ENCODE measurements around the gene CD300C.

The CD300C gene

DNA sequence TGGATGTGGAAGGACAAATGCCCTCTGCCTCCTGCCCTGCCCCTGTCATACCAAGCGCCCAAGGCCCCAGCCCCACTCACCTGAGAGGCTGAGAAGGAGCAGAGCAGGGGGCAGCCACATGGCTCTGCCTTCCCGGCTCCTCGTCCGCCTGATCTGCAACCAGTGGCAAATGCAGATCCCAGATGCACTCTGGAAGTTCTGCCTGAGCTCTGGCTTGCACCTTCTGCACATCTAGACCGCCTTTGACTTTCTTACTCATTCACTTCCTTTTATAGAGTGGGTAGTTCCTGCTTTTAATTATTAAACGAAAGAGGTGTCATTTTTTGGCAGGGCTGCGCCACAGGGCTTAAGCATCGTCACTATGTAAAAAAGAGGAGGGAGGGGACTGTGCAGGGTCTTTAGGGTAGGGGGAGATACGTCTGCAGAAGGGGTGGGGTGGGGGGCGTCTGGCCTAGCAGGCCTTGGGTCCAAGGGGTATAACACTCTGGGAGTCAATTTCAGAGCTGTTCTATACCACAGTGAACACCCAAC, 14.6 kb downstream of the CD300C start, which contains the start of gene CD300LB:
CD300LB (minus strand) TSS at position 245 of the 531 bp plus-strand sequence; CDS start at position 120, 125 bp downstream.
- H3K27ac Mint-ChIP-seq = peak within 1 kb of the TSS; percentile 89
- peak within 1 kb of the TSS; percentile 81 to 82 for H3K4me3 Mint-ChIP-seq
- ATAC-seq (replicated peaks) (peak; percentile 19 to 23), DNase-seq (no peak)
- H3K36me3 Mint-ChIP-seq = peaks cover 5 to 9% of the 10 kb centered on the region in 2 donors
- peaks cover 41 to 67% of the 10 kb centered on the region in 2 donors for H3K4me1 Mint-ChIP-seq
- H3K27me3 Mint-ChIP-seq = peaks cover 5 to 10% of the 10 kb centered on the region in 2 donors
- no peaks in the 10 kb centered on the region for H3K9me3 Mint-ChIP-seq

DNA sequence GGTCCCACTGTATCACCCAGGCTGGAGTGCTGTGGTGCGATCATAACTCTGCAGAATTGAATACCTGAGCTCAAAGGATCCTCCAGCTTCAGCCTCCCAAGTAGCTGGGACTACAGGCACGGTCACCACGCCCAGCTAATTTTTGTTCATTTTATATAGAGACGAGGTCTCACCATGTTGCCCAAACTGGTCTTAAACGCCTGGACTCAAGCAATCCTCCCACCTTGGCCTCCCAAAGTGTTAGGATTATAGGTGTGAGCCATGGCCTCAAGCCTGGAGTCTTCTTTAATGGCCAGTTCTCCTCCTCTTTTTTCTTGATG, 15.1 kb downstream of the CD300C start:
- H3K36me3 Mint-ChIP-seq = peaks cover 10% of the 10 kb centered on the region in 2 donors
- DNase-seq (no peak), ATAC-seq (replicated peaks) (no peak)
- H3K27ac Mint-ChIP-seq = no peak overlapping the region
- peak overlapping the region; percentile 30 to 81 for H3K4me3 Mint-ChIP-seq
- no peaks in the 10 kb centered on the region for H3K9me3 Mint-ChIP-seq
- peaks cover 41 to 69% of the 10 kb centered on the region in 2 donors for H3K4me1 Mint-ChIP-seq
- H3K27me3 Mint-ChIP-seq = peaks cover 5 to 10% of the 10 kb centered on the region in 2 donors

DNA sequence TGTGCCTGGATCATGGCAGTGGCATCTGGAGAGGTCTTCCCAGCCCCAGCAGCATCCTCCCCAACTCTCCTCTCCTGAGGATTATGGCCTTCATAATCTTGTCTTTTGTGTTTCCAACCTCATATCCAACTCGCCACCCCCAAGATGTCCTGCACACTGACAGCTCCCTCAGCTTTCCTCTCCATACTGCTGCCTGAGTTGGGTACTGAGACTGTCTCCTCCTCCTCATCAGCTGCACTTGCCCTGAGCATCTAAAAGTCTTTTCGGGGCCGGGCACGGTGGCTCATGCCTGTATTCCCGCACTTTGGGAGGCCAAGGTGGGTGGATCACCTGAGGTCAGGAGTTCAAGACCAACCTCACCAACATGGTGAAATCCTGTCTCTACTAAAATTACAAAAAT, 16.7 kb downstream of the CD300C start:
- Mint-ChIP-seq H3K4me1 (peaks cover 48 to 85% of the 10 kb centered on the region in 2 donors), H3K4me3 (peak overlapping the region; percentile 26 to 31), H3K9me3 (no peaks in the 10 kb centered on the region), H3K36me3 (peaks cover 18 to 19% of the 10 kb centered on the region in 2 donors), H3K27ac (peak overlapping the region; percentile 63), H3K27me3 (peaks cover 5 to 20% of the 10 kb centered on the region in 2 donors)
- DNase-seq = no peak
- no peak for ATAC-seq (replicated peaks)

DNA sequence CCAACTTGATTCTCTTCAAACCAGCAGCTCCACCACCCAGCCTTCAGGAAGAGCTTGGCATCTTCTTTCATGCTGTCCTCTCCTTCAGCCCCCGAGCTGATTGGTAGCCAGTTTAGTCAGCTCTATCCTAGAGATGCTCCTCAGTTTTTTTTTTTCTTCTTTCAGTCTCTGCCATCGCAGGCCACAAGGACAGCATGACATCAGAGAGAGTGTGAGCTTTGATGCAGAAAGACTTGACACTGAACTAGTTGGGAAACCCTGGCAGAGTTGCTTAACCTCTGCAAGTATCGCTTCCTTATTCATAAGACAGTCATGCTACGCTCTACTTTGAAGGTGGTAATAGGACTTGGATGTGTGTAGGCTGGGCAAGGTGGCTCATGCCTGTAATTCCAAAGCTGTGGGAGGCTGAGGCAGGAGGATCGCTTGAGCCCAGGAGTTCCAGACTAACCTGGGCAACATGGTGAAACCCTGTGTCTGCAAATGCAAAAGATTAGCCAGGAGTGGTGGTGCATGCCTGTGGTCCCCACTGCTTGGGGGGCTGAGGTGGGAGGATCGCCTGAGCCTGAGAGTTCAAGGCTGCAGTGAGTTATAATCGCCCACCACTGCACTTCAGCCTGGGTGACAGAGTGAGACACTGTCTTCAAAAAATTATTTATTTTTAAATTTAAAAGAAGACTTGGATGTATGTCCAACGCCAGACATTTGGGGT, 17.3 kb downstream of the CD300C start:
- Mint-ChIP-seq H3K9me3 (peaks cover 0 to 3% of the 10 kb centered on the region in 2 donors), H3K4me1 (peaks cover 51 to 91% of the 10 kb centered on the region in 2 donors), H3K27me3 (peaks cover 5 to 20% of the 10 kb centered on the region in 2 donors), H3K36me3 (peaks cover 21 to 23% of the 10 kb centered on the region in 2 donors), H3K27ac (peak overlapping the region; percentile 90), H3K4me3 (peak overlapping the region; percentile 29 to 59)
- DNase-seq (peak; percentile 75), ATAC-seq (replicated peaks) (peak; percentile 92)

DNA sequence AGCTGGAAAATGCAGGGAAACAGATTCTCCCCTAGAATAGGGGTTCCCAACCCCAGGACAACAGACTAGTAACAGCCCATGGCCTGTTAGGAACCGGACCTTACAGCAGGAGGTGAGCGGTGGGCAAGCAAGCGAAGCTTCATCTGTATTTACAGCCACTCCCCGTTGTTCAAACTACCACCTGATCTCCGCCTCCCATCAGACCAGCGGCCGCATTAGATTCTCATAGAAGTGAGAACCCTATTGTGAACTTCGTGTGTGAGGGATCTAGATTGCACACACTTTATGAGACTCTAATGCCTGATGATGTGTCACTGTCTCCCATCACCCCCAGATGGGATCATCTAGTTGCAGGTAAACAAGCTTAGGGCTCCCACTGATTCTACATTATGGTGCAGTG, 18.2 kb downstream of the CD300C start:
- ATAC-seq (replicated peaks) (no peak), DNase-seq (no peak)
- no peak overlapping the region for H3K4me3 Mint-ChIP-seq
- H3K27me3 Mint-ChIP-seq = peaks cover 0 to 26% of the 10 kb centered on the region in 2 donors
- peaks cover 29 to 31% of the 10 kb centered on the region in 2 donors for H3K36me3 Mint-ChIP-seq
- peaks cover 48 to 88% of the 10 kb centered on the region in 2 donors for H3K4me1 Mint-ChIP-seq
- H3K27ac Mint-ChIP-seq = no peak overlapping the region
- H3K9me3 Mint-ChIP-seq = peaks cover 5 to 10% of the 10 kb centered on the region in 2 donors

DNA sequence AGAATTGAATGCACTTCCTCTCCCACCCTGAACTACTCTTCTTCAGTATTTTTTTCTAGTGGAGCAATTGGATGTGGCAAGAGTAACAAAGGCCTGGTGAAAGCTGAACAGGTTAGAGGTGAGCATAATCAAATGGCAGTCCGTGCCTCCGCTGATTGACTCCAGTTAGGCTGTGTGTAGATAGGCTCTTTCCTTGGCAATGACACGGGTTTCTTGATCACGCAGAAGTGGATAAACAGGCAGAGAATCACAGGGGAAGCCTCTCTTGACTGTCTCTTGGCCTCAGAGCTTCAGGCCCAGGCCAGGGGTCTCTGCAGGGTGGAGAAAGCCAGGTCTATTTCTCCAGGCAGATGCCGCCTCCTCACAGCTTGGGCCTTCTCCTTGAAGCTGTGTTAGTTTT, 18.8 kb downstream of the CD300C start:
- Mint-ChIP-seq H3K9me3 (peaks cover 5 to 10% of the 10 kb centered on the region in 2 donors), H3K4me3 (no peak overlapping the region), H3K27ac (peak overlapping the region; percentile 33), H3K27me3 (peaks cover 0 to 26% of the 10 kb centered on the region in 2 donors), H3K4me1 (peaks cover 46 to 88% of the 10 kb centered on the region in 2 donors), H3K36me3 (peaks cover 36 to 37% of the 10 kb centered on the region in 2 donors)
- ATAC-seq (replicated peaks) (no peak), DNase-seq (no peak)

DNA sequence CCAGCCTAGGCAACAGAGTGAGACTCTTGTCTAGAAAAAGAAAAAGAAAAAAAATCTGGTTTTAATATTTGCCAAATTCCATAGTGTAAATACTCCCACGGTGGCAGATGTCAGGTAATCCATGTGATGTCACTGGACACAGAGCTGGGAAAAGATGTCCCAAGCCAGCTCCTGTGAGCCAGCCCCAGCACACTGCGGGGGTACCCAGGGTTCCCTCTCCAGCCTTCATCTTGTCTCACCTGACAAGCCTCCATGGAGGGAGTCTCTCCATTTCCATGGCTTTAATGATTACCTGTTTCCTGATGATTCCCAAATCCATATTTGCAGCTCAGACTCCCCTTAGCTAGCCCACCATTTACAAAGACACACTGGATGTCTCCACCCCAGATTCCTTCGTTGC, 19.2 kb downstream of the CD300C start:
- Mint-ChIP-seq H3K4me3 (no peak overlapping the region), H3K9me3 (peaks cover 5 to 10% of the 10 kb centered on the region in 2 donors), H3K4me1 (peaks cover 49 to 88% of the 10 kb centered on the region in 2 donors), H3K36me3 (peaks cover 38 to 41% of the 10 kb centered on the region in 2 donors), H3K27me3 (peaks cover 0 to 26% of the 10 kb centered on the region in 2 donors), H3K27ac (peak overlapping the region; percentile 33)
- ATAC-seq (replicated peaks) (no peak), DNase-seq (no peak)

DNA sequence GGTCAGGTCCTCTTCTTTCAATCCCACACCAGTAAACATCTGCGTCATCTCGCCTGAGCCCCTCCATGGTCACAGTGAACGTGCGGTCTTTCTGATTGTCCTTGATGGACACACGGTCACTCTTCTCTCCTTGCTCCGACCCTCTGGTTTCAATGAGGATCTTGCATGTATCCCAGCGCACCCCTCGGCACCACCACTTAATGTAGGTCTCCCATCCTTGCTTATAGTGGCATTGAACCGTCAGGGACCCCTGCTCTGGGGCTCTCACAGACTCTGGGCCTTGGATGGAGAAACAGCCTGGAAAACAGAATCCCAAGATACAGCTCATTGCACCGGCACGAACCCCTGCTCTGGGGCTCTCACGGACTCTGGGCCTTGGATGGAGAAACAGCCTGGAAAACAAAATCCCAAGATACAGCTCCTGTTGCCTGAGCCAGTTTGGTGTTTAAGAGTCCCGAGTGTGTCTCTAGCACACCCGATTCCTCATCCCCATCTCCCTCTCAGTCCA, 20.1 kb downstream of the CD300C start:
- peaks cover 6 to 12% of the 10 kb centered on the region in 2 donors for H3K9me3 Mint-ChIP-seq
- H3K36me3 Mint-ChIP-seq = peaks cover 42 to 47% of the 10 kb centered on the region in 2 donors
- H3K4me3 Mint-ChIP-seq = no peak overlapping the region
- H3K27ac Mint-ChIP-seq = peak overlapping the region; percentile 53
- no peak for DNase-seq
- peaks cover 47 to 88% of the 10 kb centered on the region in 2 donors for H3K4me1 Mint-ChIP-seq
- H3K27me3 Mint-ChIP-seq = peaks cover 0 to 22% of the 10 kb centered on the region in 2 donors
- ATAC-seq (replicated peaks) = no peak

DNA sequence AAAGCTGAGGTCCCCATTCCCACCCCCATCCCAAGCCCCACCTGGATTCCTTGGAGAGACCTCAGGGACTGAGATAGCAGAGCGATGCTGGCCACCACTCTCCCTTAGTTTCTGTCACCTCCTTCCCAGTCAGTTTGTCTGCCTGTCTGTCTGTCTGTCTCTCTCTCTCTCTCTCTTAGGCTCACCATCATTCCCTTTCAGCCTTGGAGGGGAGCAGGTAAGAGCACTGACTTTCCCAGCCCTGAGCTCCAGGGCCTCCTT, 20.5 kb downstream of the CD300C start:
- DNase-seq (no peak), ATAC-seq (replicated peaks) (no peak)
- Mint-ChIP-seq H3K4me1 (peaks cover 47 to 88% of the 10 kb centered on the region in 2 donors), H3K27me3 (peaks cover 0 to 20% of the 10 kb centered on the region in 2 donors), H3K4me3 (no peak overlapping the region), H3K9me3 (peaks cover 7 to 13% of the 10 kb centered on the region in 2 donors), H3K27ac (no peak overlapping the region), H3K36me3 (peaks cover 44 to 50% of the 10 kb centered on the region in 2 donors)

DNA sequence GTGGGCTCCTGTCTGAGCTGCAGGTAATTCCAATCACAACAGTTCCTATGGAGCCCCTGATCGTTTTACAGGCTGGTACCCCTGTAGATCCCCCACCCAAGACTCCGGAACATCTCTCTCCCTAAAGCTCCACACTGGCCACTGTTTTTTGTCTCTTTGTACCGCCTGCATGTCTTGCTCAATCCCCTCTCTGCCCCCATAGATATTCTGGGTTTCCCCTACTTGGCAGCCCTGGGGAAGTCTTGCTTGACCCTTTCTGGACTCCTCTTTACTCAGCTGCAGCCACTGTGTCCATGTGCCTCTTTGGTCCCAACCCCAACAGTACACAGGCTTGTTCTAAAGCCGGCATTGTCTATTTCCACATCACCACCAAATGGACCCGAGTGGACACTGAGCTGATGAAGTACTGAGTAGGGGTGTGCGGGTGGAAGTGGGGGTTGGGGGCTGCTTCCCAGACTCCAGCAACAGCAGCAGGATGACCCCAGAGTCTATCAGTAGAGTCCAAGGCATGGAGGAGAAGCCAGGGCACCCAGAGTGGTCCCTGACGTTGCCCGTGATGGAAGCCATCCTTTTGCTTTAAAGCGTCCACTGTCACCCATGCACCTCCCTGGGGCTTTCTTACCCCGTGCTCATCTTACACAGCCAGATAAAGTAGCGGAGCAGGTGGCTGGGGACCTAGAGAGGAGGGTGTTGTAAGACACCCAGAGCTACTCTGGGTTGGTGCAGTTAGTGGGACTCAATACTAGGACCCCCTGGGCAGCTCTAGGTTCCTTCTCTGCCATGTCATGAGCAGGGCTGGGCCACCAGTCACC, 21.1 kb downstream of the CD300C start:
- peaks cover 7 to 13% of the 10 kb centered on the region in 2 donors for H3K9me3 Mint-ChIP-seq
- H3K36me3 Mint-ChIP-seq = peaks cover 44 to 50% of the 10 kb centered on the region in 2 donors
- peaks cover 0 to 17% of the 10 kb centered on the region in 2 donors for H3K27me3 Mint-ChIP-seq
- DNase-seq = no peak
- ATAC-seq (replicated peaks) = no peak
- H3K4me1 Mint-ChIP-seq = peaks cover 45 to 88% of the 10 kb centered on the region in 2 donors
- peak overlapping the region in 1 of 2 donors; percentile 12 for H3K4me3 Mint-ChIP-seq
- H3K27ac Mint-ChIP-seq = no peak overlapping the region

DNA sequence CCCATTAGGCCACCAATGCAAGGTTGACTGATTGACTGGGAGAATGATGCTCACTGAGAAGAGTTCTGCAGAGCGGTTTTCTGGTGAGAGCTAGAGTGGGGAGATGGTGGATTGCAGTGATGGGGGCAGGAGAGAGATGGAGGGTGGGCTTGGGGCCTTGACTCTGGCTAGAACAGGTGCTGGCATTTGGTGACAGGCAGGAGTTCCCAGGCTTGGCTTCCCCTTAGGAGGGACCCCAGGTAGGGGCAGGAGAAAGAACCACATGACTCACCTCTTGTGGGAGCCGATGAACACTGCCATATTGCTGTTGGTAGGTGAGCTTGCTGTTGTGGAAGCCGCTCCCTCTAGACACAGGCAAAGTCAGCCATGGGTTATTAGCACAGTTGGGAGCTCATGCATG, 22.6 kb downstream of the CD300C start:
- H3K4me3 Mint-ChIP-seq = no peak overlapping the region
- H3K27ac Mint-ChIP-seq = no peak overlapping the region
- no peak for ATAC-seq (replicated peaks)
- H3K27me3 Mint-ChIP-seq = peaks cover 0 to 17% of the 10 kb centered on the region in 2 donors
- peaks cover 46 to 58% of the 10 kb centered on the region in 2 donors for H3K36me3 Mint-ChIP-seq
- DNase-seq = no peak
- peaks cover 36 to 82% of the 10 kb centered on the region in 2 donors for H3K4me1 Mint-ChIP-seq
- H3K9me3 Mint-ChIP-seq = peaks cover 12 to 13% of the 10 kb centered on the region in 2 donors

DNA sequence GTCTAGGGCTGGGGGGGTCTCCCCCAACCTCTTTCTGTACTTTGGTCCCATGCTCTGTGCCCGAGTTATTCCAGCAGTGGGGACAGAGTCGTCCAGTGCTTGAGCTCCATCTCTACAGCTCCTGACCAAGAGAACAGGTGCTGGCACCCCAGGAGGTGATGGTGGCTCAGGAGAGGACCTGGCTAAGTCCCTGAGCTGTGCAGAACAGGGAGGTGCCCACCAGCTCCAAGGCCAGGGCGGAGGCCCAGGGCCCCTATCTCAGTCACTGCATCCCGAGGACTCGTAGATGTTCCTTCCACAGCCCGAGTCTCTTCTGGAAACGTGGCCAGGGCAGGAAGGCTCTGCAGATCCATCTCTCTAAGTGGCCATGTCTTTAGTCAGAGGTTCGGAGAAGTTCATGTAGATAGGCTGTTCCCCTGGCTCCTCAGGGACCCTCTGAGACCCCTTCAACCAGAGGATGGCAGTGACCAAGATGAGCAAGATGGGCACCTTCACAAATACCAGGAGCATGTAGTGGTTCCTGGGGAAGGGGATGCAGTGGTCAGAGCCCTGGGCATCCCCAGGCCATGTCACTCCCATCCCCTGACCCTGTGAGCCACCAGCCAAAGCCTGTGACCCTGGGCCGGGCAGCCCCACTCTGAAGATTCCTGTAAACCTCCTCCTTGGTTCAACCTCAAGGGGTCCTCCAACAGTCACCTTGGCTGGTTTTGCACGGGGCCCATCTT, 23.4 kb downstream of the CD300C start:
- H3K27ac Mint-ChIP-seq = peak overlapping the region; percentile 80
- peaks cover 33 to 74% of the 10 kb centered on the region in 2 donors for H3K4me1 Mint-ChIP-seq
- DNase-seq = no peak
- H3K4me3 Mint-ChIP-seq = no peak overlapping the region
- no peak for ATAC-seq (replicated peaks)
- H3K9me3 Mint-ChIP-seq = peaks cover 12 to 13% of the 10 kb centered on the region in 2 donors
- peaks cover 0 to 17% of the 10 kb centered on the region in 2 donors for H3K27me3 Mint-ChIP-seq
- H3K36me3 Mint-ChIP-seq = peaks cover 46 to 62% of the 10 kb centered on the region in 2 donors

DNA sequence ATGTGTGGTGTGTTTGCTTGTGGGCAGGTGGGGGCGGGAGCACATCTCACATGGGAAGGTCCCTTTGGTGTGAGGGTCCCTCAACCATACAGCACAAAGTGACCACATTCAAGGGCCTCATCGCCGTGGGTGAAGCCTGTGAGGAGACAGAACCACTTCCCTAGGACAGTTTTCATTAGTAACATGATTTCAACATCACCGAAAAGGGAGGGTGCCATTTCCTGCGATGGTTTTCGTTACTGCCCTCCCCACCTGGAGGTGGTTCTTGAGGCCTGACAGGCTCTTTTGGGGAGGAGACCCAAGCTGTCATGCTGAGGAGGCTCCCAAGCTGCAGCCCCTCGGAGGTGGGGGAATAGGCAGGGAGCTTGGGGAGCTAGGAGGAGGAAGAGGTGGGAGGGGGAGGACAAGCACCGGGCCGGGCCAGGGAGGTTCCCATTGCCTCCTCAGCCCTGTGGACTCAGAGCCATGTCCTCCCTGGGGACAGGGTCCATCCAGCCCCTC, 24.2 kb downstream of the CD300C start:
- DNase-seq = peak; percentile 50
- Mint-ChIP-seq H3K27ac (peak overlapping the region; percentile 87), H3K4me3 (peak overlapping the region in 1 of 2 donors; percentile 32), H3K9me3 (peaks cover 12 to 16% of the 10 kb centered on the region in 2 donors), H3K4me1 (peaks cover 28 to 72% of the 10 kb centered on the region in 2 donors), H3K36me3 (peaks cover 46 to 60% of the 10 kb centered on the region in 2 donors), H3K27me3 (peaks cover 0 to 17% of the 10 kb centered on the region in 2 donors)
- peak; percentile 60 to 70 for ATAC-seq (replicated peaks)
